Epithelial cell of esophagus (primary cell): Measurements from ENCODE around the gene DCAF6.

Experiments used
- DNase-seq: peaks from one replicate; pipeline ENCODE4 v3.0.0; 2010; ENCODE audit warnings: low read depth
- H3K4me3 ChIP-seq: 2 replicates; pipeline ENCODE4 v1.5.1; 2011; ENCODE audit warnings: mild to moderate bottlenecking, low read length, control low read depth
- TF ChIP-seq, protein P1 (sequence below): IDR thresholded peaks from 2 replicates; pipeline ENCODE4 v1.5.1; 2011; ENCODE audit warnings: low read depth, mild to moderate bottlenecking, low read length, control low read depth, inconsistent platforms; ENCODE audit not compliant: insufficient read depth; ENCODE audit errors: missing control alignments

Gene DCAF6

DNA sequence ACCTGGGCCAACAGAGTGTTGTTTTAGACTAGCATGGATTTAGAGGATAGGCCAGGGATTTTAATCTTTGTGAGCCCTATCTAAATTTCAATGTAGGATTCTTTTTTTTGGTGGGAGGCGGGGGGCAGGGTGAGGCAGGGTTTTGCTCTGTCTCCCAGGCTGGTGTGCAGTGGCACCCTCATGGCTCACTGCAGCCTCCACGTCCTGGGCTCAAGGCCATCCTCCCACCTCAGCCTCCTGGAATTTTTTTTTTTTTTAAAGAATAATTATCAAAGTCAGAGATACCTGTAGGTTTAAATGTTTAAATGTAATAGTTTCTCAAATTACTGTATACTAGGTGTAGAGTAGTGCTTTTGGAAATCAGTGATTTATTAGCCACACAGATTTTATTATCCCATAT lies 3.8 kb downstream of the DCAF6 start:
- TF ChIP-seq, protein P1, sequence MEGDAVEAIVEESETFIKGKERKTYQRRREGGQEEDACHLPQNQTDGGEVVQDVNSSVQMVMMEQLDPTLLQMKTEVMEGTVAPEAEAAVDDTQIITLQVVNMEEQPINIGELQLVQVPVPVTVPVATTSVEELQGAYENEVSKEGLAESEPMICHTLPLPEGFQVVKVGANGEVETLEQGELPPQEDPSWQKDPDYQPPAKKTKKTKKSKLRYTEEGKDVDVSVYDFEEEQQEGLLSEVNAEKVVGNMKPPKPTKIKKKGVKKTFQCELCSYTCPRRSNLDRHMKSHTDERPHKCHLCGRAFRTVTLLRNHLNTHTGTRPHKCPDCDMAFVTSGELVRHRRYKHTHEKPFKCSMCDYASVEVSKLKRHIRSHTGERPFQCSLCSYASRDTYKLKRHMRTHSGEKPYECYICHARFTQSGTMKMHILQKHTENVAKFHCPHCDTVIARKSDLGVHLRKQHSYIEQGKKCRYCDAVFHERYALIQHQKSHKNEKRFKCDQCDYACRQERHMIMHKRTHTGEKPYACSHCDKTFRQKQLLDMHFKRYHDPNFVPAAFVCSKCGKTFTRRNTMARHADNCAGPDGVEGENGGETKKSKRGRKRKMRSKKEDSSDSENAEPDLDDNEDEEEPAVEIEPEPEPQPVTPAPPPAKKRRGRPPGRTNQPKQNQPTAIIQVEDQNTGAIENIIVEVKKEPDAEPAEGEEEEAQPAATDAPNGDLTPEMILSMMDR, result no peak
- H3K4me3 ChIP-seq, result no peak overlapping the region
- no peak for DNase-seq

GRCh38 chr1:167943541-167943940 lies 7.1 kb downstream of the DCAF6 start:
- peak; percentile 79 for DNase-seq
- TF ChIP-seq, protein P1, result no peak
- H3K4me3 ChIP-seq, result no peak overlapping the region

DNA sequence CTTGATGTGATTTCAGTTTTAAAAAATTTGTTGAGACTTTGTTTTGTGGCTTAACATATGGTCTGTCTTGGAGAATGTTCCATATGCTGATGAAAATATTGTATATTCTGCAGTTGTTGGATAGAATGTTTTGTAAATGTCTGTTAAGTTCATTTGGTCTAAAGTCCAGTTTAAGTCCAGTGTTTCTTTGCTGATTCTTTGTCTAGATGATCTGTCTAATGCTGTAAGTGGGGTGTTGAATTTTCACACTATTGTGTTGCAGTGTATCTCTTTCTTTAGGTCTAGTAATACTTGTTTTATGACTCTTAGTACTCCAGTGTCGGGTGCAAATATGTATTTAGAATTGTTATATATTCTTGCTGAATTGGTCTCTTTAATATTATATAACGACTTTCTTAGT lies 11.2 kb downstream of the DCAF6 start:
- TF ChIP-seq, protein P1, result no peak
- no peak for DNase-seq

DNA sequence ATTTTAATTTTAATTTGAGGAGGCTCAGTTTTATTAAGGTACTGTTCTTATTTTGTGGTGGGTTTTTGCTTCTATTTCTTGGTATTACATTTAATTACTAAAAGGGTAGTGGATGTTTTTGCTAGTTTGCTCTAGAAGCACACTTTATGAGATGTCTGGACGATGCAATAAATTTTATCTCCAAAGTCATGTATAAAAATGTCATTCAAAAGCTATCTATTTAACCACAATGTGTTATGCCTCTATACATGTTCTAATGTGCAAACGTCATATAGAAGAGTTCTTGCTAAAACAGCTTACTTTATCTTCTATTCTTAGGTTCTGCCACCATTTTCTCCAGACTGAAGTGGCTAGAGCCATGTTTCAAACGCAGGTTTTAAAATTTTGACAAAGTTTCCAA lies 13.3 kb downstream of the DCAF6 start:
- no peak for DNase-seq
- no peak overlapping the region for H3K4me3 ChIP-seq
- TF ChIP-seq, protein P1, result no peak

More for the DNA sequence above, 11.2 kb downstream of the DCAF6 start:
- no peak overlapping the region for H3K4me3 ChIP-seq

GRCh38 chr1:167950569-167950968 lies 14.1 kb downstream of the DCAF6 start:
- H3K4me3 ChIP-seq, result no peak overlapping the region
- TF ChIP-seq, protein P1, result no peak

GRCh38 chr1:167955915-167956314 lies 19.4 kb downstream of the DCAF6 start:
- peak; percentile 51 for DNase-seq
- TF ChIP-seq, protein P1, result no peak
- no peak overlapping the region for H3K4me3 ChIP-seq

More at GRCh38 chr1:167950569-167950968, 14.1 kb downstream of the DCAF6 start:
- DNase-seq, result no peak

GRCh38 chr1:167957710-167958109 lies 21.2 kb downstream of the DCAF6 start:
- peak; percentile 29 for DNase-seq
- TF ChIP-seq, protein P1, result no peak
- H3K4me3 ChIP-seq, result no peak overlapping the region
